ENCODE data around the gene A1BG.

DNA sequence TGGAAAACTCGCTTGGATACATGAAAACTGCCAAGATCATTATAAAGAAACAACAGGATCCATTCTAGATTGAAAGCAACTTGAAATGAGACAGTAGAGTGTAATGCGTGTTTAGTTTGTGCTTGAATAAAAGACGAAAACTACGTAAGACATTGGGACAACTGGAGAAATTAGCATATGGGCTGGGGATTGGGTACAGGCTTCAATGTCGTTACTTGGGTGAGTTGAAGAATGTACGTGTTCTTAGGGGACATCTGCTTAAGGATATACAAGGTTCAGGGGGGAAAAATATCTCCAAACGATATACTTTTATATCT, 48.6 kb downstream of the A1BG start:
- TF ChIP-seq, protein P1, sequence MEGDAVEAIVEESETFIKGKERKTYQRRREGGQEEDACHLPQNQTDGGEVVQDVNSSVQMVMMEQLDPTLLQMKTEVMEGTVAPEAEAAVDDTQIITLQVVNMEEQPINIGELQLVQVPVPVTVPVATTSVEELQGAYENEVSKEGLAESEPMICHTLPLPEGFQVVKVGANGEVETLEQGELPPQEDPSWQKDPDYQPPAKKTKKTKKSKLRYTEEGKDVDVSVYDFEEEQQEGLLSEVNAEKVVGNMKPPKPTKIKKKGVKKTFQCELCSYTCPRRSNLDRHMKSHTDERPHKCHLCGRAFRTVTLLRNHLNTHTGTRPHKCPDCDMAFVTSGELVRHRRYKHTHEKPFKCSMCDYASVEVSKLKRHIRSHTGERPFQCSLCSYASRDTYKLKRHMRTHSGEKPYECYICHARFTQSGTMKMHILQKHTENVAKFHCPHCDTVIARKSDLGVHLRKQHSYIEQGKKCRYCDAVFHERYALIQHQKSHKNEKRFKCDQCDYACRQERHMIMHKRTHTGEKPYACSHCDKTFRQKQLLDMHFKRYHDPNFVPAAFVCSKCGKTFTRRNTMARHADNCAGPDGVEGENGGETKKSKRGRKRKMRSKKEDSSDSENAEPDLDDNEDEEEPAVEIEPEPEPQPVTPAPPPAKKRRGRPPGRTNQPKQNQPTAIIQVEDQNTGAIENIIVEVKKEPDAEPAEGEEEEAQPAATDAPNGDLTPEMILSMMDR (conservative IDR thresholded peaks at IDR 0.05) = no peak
- no peak for TF ChIP-seq ZFX (IDR thresholded peaks at IDR 0.05)
